ENCODE results near the gene BRPF1.

- TF ChIP-seq POLR2A (IDR thresholded peaks at IDR 0.05) = no peak
- peak in 7 of 11 experiments; percentile 24 to 58 (median 45) for TF ChIP-seq CTCF (IDR thresholded peaks at IDR 0.05 in 8 of 11, conservative IDR thresholded peaks at IDR 0.05 in 3 of 11)
Observed at GRCh38 chr3:9715764-9716437, 15.6 kb upstream of the BRPF1 start.

All from spleen (tissue), 7 donors.